HG03520 (cell line): ENCODE results near the gene KRT77.
"Not testable (repeated sequence)": the region's sequence is repeated elsewhere in the genome, so short reads cannot be mapped to it uniquely, and the experiment has no call there.

Experiments used
- ATAC-seq: cut with Tn5 transposase; IDR thresholded peaks from one replicate; pipeline ENCODE4 v1.9.1; 2021; ENCODE audit warnings: mild to moderate bottlenecking, moderate library complexity; ENCODE audit not compliant: unreplicated experiment

Gene KRT77

DNA sequence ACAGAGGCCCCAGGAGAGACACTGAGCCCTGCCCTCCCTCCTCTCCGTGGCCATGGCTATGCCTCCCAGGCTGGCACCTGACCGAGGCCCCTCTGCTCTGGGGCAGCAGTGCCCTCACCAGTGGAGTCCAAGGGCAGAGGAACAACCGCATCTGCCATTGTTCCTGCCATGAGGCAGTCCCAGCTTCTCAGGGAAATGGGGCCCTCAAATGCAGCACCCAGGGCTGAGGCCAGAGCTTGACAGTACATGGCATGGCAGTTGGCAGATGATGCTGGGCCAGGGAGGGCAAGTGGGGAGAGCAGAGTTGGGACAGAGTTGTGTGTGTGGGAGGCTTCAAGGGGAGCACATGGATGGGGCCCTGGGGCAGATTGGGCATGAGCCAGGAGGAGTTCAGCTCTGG, 21.1 kb upstream of the KRT77 start:
- no peak for ATAC-seq

DNA sequence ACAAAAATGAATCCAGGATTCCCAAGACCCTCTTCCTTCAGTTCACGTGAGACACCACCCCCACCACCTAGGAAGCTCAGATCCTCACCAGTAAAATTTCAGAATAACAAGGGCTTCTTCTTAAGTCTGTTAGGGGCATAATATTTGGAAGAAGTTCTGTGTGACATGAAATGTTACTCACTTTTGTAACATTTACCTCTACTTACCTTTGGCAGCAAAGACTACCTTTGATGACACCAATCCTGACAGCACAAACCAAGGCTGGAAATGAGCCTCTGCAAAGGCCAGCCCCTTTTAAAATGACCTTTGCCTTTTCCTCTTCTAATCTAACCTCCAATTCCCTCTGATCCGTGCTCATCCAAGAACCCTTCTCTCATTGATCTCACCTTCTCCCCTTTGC, 19.4 kb upstream of the KRT77 start:
- no peak for ATAC-seq

DNA sequence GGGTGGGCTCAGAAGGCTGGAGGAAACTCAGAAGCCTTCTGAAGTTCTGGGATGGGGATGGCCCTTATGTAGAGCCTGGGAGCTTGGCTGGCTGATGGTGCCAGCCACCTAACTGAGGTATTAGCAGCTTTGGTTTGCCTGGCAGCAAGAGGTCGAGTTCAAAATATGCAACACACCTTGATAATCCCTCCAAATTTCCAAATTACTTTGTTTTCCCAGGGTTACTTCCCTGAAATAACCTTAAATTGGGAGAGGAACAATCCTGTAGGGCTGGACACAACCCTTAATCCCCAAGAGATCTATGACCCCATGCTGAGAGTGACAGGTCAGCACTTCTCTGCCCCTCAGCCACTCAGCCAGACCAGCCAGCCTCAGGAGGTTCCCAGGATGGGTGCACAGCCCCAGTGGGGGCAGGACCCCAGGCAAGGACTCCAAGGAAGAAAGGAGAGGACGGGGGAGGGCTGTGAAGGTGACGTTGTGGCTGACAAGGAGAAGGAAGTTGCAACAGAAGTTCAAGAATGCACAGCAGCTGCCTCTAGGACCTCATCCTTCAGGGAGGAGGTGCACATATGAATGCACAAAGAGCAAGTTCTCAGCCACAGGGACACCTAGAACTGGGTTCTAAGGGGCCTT, 18.6 kb upstream of the KRT77 start:
- ATAC-seq: no peak

DNA sequence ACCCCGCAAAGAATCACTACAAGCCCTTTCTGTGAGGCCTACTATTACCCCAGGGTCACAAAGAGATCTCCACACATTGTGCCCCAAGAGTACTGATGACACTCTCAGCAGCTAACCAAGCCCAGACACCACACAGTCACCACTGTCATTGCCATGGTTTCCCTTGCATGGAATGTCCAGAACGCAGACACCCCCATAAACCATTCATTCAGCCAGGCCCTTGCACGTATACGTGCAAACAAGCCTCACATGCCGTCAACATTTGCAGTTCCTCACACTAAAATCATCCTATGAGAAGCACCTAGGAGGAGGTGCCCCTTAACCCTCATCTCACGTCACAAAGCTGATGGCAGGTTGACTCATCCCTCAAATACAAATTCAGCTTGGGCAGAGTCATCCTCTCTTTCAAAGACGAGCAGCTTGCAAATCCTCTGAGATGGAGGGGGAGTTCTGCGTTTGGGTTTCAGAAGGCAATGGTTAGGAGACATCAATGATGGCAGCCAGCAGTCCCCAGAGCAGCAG, 17.1 kb upstream of the KRT77 start:
- ATAC-seq: no peak

DNA sequence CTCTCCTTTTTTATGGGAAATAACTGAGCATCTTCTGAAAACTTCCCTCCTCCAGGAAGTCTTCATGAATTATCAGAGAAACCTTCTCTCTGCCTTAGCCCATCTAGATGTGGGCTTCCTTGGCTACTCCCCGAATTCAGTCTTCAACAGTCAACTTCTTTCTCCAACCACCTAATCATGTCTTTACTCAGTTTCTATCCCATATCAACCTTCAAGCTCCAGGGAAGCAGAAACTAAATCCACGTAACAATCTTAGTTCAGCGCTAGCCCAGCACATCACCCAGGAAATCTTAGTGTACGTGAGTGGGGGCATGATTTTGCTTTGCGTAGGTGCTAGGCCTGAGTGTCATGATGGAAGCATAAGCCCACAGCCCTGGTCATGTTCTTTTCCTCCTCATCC, 12.7 kb upstream of the KRT77 start:
- no peak for ATAC-seq

DNA sequence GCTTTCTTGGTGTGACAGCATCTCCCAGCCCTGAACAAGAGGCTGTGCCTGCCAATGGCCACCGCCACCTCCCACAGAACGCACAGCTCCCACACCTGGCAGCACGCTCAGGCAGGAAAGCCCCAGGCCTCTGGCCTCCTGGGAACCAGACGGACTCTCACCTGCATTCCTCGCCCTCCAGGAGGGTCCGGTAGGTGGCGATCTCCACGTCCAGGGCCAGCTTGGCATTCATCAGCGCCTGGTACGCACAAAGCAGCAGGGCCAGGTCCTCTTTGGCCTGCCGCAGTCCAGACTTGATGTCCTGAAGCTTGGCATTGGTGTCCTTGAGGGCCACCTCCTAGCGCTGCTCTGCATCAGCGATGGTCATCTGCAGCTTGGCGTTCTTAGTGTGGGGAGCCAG, 12.1 kb upstream of the KRT77 start:
- no peak for ATAC-seq

DNA sequence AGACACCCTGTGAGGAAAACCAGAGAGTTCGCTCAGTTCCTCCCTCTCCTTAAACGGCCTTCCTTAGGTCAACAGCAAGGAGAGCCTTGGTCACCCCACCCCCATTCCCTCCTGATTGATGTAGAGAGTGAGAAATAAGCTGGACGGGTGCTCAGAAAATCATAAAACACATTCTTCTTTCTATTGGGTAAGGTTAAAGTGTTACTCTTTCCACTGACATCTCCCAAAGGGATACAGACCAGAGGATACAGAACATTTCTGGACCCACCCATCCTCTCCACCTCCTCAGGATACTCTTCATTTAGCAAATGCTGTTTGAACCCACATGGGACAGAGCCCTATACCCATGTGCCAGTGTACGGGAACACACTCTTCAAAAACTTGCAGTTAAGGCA, 11.6 kb upstream of the KRT77 start:
- ATAC-seq: no peak

DNA sequence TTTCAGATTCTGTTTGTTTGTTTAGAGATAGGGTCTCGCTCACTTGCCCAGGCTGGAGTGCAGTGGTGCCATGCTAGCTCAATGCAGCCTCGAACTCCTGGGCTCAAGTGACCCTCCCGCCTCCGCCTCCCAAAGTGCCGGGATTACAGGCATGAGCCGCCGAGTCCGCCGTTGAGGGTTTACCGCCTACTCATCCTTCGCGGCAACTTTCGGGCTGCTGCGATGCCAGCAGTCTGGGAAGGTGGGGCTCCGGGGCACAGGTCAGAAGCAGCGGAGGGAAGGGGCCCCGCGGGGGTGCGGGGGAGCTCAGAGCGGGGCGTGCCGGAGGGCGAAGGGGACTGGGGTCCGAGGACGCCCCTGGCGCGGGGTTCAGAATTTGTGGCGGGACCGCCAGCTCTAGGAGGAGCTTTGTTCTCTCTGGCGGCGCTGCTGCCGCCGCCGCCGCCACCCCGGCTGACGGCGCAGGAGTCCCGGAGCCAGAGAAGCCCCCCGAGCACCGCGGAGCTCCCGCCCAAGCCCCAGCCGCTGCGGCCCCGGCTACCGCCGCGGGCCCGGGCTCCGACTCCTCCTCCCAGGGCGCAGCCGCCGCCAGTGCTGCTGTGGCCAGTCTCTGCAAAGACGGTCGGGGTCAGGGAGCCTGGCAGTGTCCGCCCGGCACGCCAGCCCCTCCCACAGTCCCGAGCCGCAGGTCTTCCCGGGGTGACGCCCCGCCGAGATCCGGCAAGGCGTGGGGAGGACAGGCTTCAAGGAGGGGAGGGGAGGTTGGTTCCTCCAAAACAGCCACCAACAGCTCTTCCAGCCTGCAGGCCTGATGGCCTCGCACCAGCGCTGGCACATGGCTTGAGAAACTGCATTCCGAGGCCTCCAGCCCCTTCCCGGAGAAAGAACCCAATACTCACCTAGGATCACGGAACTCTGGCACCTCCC, 10.9 kb upstream of the KRT77 start:
- ATAC-seq: no peak

DNA sequence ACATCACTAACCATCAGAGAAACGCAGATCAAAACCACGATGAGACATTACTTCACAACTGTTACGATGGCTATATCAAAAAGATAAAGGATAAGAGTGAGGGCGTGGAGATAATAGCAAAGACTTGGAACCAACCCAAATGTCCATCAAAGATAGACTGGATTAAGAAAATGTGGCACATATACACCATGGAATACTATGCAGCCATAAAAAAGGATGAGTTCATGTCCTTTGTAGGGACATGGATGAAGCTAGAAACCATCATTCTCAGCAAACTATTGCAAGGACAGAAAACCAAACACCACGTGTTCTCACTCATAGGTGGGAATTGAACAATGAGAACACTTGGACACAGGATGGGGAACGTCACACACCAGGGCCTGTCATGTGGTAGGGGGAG, 8.8 kb upstream of the KRT77 start:
- not testable (repeated sequence) for ATAC-seq

DNA sequence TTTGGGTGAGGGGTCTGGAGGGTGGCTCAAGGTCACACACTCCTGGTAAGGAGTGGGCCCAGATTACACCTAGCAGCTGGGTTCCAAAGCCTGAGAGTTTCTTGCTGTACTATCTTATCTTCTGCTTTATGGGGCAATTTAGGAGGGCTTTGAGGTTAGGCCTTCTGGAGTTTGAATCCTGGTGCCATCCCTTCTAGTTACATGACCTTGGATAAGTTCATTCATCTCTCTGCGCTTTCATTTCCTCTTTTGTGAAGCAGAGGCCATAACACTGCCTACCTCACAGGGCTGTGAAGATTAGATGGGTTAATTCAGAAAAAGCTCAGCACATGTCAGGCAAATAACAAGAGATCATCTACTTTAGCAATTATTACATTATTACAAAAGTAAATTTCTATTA, 7.4 kb upstream of the KRT77 start:
- no peak for ATAC-seq

DNA sequence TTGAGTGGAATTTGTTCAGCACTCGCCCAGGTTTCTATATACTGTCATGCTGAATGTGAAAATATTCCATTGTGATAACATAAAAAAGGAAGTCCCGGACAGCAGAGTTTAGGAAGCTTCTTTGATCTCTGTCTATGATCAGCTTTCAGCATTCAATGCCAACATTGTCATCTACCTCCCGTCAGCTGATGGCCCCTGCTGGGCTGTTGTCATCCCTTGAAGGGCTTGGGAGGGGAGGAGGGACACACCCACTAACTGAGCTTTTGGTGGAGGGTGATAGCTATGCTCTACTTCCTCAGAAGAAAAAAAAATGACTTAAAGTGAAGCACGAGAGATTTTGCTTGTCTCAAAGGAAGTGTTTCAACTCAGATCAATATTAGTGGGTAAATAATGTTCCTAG, 4.7 kb upstream of the KRT77 start:
- no peak for ATAC-seq

DNA sequence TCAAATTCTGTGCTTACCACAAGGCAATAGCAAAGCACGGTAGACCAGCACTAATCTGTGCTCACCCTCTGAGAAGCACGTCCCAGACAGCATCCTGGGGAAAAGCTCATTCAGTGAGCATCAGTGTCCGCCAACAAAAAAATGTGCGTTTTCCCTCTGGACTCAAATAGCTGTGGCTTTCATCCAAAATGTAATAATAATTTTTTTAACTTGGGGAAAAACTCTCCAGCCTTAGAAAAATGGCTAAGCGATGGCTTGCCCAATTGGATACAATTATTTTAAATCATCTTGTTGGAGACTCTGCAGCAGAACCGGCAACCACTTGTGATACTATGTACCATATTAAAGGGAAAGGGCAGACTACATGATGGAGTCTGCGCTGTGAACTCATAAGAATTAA, 1.1 kb upstream of the KRT77 start:
- no peak for ATAC-seq

DNA sequence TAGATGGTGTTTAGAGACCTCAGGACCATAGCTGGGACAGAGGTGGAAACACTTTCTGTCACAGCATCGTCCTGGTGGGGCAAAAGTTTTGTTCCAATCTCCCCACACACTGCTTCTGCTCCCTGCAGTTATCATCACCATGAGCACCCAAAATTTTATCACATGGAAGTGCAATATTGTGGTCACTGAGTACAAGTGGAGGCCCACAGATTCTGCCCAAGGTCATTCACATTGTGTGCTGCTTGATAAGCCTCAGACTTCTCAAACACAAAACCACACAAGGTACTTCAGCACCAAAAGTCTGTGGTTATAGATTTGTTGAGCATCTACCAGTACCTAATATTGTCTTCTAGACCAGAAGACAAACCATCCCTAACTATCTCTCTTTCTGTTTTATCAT, 554 bp upstream of the KRT77 start:
- no peak for ATAC-seq

DNA sequence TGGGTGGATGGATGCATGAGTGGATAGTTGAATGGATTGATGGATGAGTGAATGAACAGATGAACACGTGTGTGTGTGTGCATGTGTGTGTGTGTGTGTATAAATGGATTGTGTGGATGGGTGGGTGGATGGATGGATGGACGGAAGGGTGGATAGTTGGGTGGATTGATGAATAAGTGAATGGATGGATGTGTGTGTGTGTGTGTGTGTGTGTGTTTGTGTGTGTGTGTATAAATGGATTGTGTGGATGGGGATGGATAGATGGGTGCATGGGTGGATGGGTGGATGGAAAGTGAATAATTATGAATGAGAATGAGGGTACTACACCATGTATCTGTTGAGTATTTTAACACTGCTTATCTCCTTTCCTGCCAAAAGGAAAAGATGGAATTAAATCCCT, 986 bp downstream of the KRT77 start:
- ATAC-seq: no peak

DNA sequence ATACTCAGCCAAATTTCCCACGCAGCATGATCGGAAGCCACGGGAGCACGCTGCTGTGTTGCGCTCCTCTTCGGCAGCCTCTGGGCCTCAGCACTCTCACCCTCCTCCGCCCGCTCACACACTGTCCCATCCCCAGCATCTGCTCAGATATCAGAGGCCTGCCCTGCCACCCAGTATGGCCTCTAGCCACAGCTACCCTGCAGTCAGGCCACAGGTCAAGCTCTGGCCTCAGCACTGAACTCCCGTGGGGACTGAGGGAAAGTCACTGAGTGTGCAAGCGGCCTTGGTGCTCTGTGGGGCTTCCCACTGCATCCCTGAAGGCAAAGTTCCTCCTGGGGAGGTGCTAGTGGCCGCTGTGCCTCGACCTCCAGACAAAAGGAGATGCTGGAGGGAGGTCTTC, 2.0 kb downstream of the KRT77 start:
- ATAC-seq: no peak

DNA sequence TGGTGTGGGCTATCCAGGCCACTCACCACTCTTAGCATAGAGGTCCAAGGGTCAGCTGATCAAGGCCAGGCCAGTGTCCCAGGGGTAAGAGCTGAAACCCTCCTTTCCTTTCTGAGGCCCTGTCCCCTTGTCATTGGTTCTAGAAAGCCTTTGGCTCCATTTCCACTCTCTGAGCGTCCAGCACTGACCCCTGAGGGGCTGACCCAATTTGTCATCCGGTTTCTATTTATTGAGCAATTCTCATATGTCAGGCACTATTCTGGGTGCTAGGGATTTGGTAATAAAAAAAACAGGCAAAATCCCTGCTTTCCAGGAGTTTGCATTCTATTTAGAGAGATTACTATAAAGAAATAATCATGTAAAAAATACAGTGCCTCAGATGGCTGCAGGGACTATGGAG, 3.4 kb downstream of the KRT77 start:
- ATAC-seq: no peak

DNA sequence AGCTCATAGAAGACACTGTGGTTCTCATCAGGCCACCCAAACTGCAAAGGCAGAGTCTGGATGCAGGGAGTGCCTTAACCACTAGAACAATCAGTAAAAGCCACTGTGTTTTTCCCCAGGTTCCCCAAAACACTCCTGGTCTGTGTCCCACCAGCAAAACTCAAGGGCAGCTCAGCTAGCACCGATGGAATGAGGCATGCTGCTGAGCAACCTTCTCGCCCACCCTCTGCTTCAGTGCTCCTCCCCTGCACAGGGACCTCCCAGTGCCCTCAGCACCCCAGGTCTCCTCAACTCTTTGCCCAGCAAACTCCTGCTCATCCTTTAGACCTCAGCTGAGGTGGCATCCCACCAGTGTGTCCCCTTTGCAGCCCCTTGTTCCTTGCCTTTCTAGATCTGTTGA, 4.0 kb downstream of the KRT77 start:
- no peak for ATAC-seq

DNA sequence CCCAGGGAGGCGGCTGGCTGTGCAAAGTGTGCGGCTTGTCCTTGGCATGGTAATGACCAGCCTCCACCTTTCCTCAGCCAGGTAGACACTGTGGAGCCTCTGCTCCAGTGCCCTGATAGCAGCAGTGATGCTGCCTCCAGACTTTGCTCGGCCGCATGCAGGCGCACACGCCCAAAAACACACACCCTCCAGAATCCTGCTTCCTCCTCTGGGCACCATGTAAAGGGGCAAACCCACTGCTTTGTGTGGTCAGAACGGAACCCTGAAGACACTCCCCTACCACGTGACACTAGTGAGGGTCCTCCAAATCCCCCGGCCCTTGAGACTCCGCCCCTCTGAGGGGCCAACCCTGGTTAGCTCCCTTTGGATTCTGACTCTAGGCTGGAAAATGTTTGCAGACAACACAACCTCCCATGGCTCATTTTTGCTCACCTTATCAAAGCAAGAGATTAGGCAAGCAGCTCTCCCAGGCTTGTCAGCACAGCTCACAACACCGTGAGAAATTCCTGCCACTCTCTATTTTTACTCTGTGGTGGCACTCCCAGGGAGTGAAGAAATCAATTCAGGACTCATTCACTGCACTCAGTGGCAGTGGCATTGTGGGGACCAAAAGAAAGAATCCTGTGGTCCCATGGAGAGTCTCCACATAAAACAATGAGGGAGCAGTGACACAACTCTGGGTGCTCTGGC, 4.5 kb downstream of the KRT77 start:
- ATAC-seq: no peak

DNA sequence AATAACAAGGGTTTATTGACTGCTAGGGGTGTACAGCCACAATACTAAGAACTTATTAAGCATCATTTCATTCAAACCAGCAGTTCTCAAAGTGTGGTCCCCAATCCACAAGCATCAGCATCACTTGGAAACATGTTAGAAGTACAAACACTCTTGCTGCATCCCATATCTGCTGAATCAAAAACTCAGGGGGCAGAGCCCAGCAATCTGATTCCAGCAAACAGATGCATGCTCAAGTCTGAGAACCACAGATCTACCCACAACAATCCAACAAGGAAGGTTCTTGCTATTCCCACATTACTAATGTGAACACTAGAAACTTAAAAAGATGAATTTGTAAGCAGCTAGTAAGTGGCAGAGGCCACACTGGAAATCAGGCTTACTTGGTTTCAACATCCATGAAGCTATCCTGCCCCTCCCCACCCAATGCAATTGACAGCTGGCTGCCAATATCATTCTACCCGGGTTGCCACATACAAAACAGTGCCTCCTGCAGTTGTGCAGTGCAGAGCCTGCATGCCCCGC, 6.2 kb downstream of the KRT77 start:
- ATAC-seq: no peak

DNA sequence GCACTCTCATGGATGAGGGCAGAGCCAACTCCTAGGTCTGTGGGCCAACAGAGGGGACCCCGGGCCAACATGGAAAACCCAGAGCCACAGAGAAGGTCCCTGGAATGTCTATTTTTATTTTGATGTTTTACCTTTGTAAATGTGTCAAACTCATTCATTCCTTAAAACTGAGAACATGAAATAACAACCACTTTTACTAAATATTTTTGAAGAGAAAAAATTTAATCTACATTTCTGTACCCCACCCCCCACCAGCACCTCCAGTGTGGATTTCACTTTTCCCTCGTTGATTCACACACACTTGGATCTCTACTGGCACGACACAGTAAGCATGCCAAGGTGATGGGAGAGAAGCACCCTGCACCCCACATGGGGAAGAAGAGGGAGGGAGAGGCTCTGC, 6.7 kb downstream of the KRT77 start:
- ATAC-seq: no peak

DNA sequence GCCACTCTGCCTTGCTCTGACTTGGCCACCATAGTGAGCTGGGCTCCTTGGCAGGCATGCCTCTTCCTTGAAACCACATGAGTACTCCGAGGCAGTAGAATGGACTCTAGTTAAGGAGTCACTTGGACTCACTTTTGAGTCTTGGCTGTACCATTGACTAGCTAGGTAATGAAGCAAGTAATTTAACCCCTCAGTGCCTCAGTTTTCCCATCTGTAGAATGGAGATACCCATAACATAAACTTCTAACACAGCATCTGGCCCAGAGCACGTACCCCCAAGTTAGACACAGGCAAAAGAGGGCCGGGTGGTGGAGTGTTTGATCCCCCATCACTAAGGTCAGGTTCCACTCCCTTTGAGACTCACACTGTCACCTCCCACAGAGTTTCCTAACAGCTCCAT, 8.3 kb downstream of the KRT77 start:
- no peak for ATAC-seq

DNA sequence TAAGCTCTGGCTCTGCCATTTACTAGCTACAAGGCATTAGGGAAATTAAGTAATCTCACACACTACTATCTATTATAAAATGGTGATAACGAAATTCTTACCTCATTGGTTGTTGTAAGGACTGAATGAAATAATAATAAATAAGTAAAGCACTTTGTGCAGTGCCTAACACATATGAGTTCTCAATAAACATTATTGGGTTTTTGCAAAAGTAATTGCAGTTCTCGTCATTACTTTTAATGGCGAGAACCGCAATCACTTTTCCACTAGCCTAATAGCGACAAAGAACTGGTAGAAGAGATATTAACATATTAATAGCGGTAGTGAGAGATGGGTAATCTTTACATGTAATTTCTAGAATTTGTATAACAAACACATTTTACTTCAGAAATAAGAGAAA, 9.2 kb downstream of the KRT77 start:
- ATAC-seq: no peak
